Activated T-helper 9 cell treated with anti-CD3 and anti-CD28 coated beads, Interleukin-2, amount 50 U/mL, for 16 hours (primary cell): ENCODE measurements around the gene ALDH3B1.

Experiments used
- DNase-seq: peaks from one replicate; pipeline ENCODE4 v3.0.0-alpha.2; 2020; ENCODE audit warnings: low read depth

Gene ALDH3B1

GRCh38 chr11:68013611-68014156 lies 3.6 kb downstream of the ALDH3B1 start:
- no peak for DNase-seq

GRCh38 chr11:68014157-68014946 lies 4.2 kb downstream of the ALDH3B1 start:
- no peak for DNase-seq

- DNase-seq, result no peak
Observed at GRCh38 chr11:68014947-68015447, 4.9 kb downstream of the ALDH3B1 start.

GRCh38 chr11:68015467-68015866 lies 5.3 kb downstream of the ALDH3B1 start:
- no peak for DNase-seq

- DNase-seq, result no peak
Observed at GRCh38 chr11:68016161-68016903, 6.2 kb downstream of the ALDH3B1 start.

GRCh38 chr11:68016904-68017817 lies 7.0 kb downstream of the ALDH3B1 start:
- DNase-seq, result no peak

- DNase-seq, result no peak
Observed at GRCh38 chr11:68017980-68018729, 8.0 kb downstream of the ALDH3B1 start.

GRCh38 chr11:68018730-68019190 lies 8.6 kb downstream of the ALDH3B1 start:
- no peak for DNase-seq

GRCh38 chr11:68019486-68019885 lies 9.4 kb downstream of the ALDH3B1 start:
- no peak for DNase-seq

- no peak for DNase-seq
Observed at GRCh38 chr11:68020575-68020974, 10.4 kb downstream of the ALDH3B1 start.

- DNase-seq, result no peak
Observed at GRCh38 chr11:68021167-68021787, 11.2 kb downstream of the ALDH3B1 start.

GRCh38 chr11:68022531-68022930 lies 12.4 kb downstream of the ALDH3B1 start:
- no peak for DNase-seq

GRCh38 chr11:68024508-68024907 lies 14.4 kb downstream of the ALDH3B1 start:
- no peak for DNase-seq

- no peak for DNase-seq
Observed at GRCh38 chr11:68025047-68025446, 14.9 kb downstream of the ALDH3B1 start.

- no peak for DNase-seq
Observed at GRCh38 chr11:68026391-68027105, 16.4 kb downstream of the ALDH3B1 start.

GRCh38 chr11:68027667-68028066 lies 17.5 kb downstream of the ALDH3B1 start:
- no peak for DNase-seq

- no peak for DNase-seq
Observed at GRCh38 chr11:68028802-68029545, 18.8 kb downstream of the ALDH3B1 start.

- DNase-seq, result peak; percentile 95
Observed at GRCh38 chr11:68030318-68031143, 20.4 kb downstream of the ALDH3B1 start, which contains the start of gene NDUFS8. NDUFS8 (plus strand) TSS chr11:68030681; CDS start chr11:68032152, 1,471 bp downstream.
